Measurements from ENCODE around the gene PTN.

DNA sequence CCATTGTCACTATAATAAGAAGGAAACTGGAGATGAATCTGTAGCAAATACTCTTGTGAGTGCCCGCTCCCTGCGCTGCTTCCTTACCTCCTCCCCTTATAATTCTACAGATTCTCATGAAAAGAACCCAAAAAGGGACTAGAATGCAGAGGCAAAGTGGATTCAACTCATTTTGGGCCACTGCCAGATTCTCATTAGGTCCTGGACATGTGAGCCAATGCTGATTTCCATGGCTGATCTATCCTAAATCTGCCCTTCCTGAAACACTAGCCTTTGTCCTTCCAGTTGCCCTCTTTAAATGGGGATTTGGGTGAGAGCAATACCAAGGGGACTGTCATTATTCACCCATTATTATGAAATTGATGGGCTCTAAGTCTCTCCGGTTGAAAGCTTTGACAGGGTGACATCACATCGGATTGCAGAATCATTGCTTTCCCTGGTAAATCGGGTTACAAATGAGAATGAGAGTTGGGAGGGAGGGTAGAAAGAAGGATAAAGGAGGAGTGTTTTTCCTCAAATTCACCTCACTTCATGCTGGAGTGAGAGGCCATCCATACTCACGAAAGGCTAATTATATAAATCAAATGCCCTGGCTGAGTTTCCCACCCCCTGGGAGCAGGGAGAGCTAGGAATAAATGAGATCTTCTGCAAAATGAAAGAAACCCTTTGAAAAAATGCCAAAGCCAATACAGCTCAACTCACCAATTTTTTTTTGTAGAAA lies 37.5 kb downstream of the PTN start:
- TF ChIP-seq CTCF (IDR thresholded peaks at IDR 0.05; ENCODE audit: borderline replicate concordance, extremely low read depth, low read length, poor library complexity, severe bottlenecking) (no peak), EZH2 (IDR thresholded peaks at IDR 0.05; ENCODE audit: borderline replicate concordance, low read depth, low read length, severe bottlenecking) (no peak)

All from DND-41 (cell line).